GM12878 (cell line): ENCODE results near the gene ARHGAP27. TPM values are rescaled to one million over a fixed set of nuclear protein-coding genes. Genes with fewer than 3 reads are reported as not detected.

ENCODE experiments used
- ATAC-seq: fragments of 200-7000 bp; cut with Tn5 transposase; 3 replicates; pipeline ENCODE4 v1.9.1; 2020; ENCODE audit warnings: mild to moderate bottlenecking, moderate library complexity
- BruUV-seq: library from RNA; stranded (reverse); fragments of 400-500 nt; replicated peaks from 2 replicates; lab custom pipeline; 2021; lab: Mats Ljungman, UMichigan
- CTCF ChIA-PET: fragments of 300-600 bp; sonication (Branson Sonifier 250); formaldehyde crosslinking; extraction: SDS; loops from one replicate; lab custom pipeline; 2021; ENCODE audit warnings: inconsistent platforms; lab: Yijun Ruan, JAX
- POLR2A ChIA-PET: fragments of 350-600 bp; formaldehyde crosslinking; extraction: SDS; loops from one replicate; lab custom pipeline; 2021; ENCODE audit warnings: inconsistent platforms; lab: Charles Lee
- RAD21 ChIA-PET: fragments of 300-600 bp; sonication (Branson Sonifier 250); formaldehyde crosslinking; loops from one replicate; lab custom pipeline; 2023; ENCODE audit warnings: antibody characterized with exemption; ENCODE audit not compliant: unreplicated experiment; lab: Charles Lee
- SMC1A ChIA-PET: fragments of 300-600 bp; sonication (Branson Sonifier 250); formaldehyde crosslinking; loops from one replicate; lab custom pipeline; 2023; ENCODE audit not compliant: unreplicated experiment, uncharacterized antibody; lab: Charles Lee
- DNase-seq: peaks from one replicate; pipeline ENCODE4 v3.0.0-alpha.2; 2011; ENCODE audit warnings: low read depth, low spot score
- FAIRE-seq: peaks from 3 replicates; lab custom pipeline; 2011; peaks lifted over from hg19 to GRCh38; lab: Jason Lieb, UNC
- H2AFZ ChIP-seq: 2 replicates; pipeline ENCODE4 v1.6.0; 2011; ENCODE audit warnings: low read depth, low read length, control low read depth; ENCODE audit not compliant: control insufficient read depth
- H3K27ac ChIP-seq: 2 replicates; pipeline ENCODE4 v1.5.1; 2011; ENCODE audit warnings: control low read depth; ENCODE audit not compliant: control insufficient read depth, insufficient read depth
- H3K27me3 ChIP-seq, 2 experiments: replicated peaks in 1 of 2; 2 replicates each; pipeline versions ENCODE4 v1.6.0 to v1.6.1; 2011; ENCODE audit warnings: low read length in 1 of 2; ENCODE audit not compliant: control insufficient read depth in 2 of 2, insufficient read depth in 2 of 2
- H3K36me3 ChIP-seq, 2 experiments: 2 replicates each; pipeline ENCODE4 v1.5.1; 2011; ENCODE audit warnings: low read length in 1 of 2; ENCODE audit not compliant: control insufficient read depth in 2 of 2, insufficient read depth in 2 of 2
- H3K4me1 ChIP-seq: 2 replicates; pipeline ENCODE4 v1.6.1; 2011; ENCODE audit warnings: mild to moderate bottlenecking, low read length, moderate library complexity, mixed read lengths; ENCODE audit not compliant: control insufficient read depth, insufficient read depth
- H3K4me2 ChIP-seq: 2 replicates; pipeline ENCODE4 v1.6.0; 2011; ENCODE audit warnings: control low read depth; ENCODE audit not compliant: control insufficient read depth, insufficient read depth
- H3K4me3 ChIP-seq: fragments of 200-600 bp; sonication (generic); 2 replicates; pipeline ENCODE4 v1.5.1; 2016
- H3K79me2 ChIP-seq: 2 replicates; pipeline ENCODE4 v1.6.0; 2011; ENCODE audit warnings: low read length; ENCODE audit not compliant: control insufficient read depth, insufficient read depth
- H3K9ac ChIP-seq: 2 replicates; pipeline ENCODE4 v1.8.0; 2011; ENCODE audit warnings: low read length, control low read depth, mixed read lengths; ENCODE audit not compliant: control insufficient read depth, insufficient read depth
- H3K9me3 ChIP-seq: replicated peaks from 3 replicates; pipeline ENCODE4 v1.5.1; 2011; ENCODE audit warnings: mild to moderate bottlenecking, low read length; ENCODE audit not compliant: control insufficient read depth, insufficient read depth
- H4K20me1 ChIP-seq: 2 replicates; pipeline ENCODE4 v1.6.0; 2011; ENCODE audit not compliant: control insufficient read depth, insufficient read depth
- CREM ChIP-seq: IDR thresholded peaks from 2 replicates; pipeline ENCODE4 v1.6.1; 2014; ENCODE audit warnings: antibody characterized with exemption, low read depth
- GATAD2B ChIP-seq: fragments of 450-650 bp; conservative IDR thresholded peaks from 2 replicates; pipeline ENCODE4 v1.6.1; 2017; ENCODE audit warnings: low read depth, mild to moderate bottlenecking, moderate library complexity
- IKZF1 ChIP-seq: fragments of 450-650 bp; conservative IDR thresholded peaks from 2 replicates; pipeline ENCODE4 v1.6.1; 2017; ENCODE audit warnings: antibody characterized with exemption, mild to moderate bottlenecking
- IKZF2 ChIP-seq, 2 experiments: fragments of 450-650 bp; IDR thresholded peaks; 2 replicates each; pipeline ENCODE4 v1.6.1; 2017; ENCODE audit warnings: mild to moderate bottlenecking in 2 of 2, moderate library complexity in 2 of 2
- MEF2B ChIP-seq: fragments of 450-650 bp; IDR thresholded peaks from 2 replicates; pipeline ENCODE4 v1.6.1; 2018; ENCODE audit warnings: mild to moderate bottlenecking, moderate library complexity; ENCODE audit not compliant: partially characterized antibody, poor library complexity, severe bottlenecking
- MXI1 ChIP-seq: fragments of 150-350 bp; IDR thresholded peaks from 2 replicates; pipeline ENCODE4 v1.6.1; 2011; ENCODE audit warnings: low read depth, mild to moderate bottlenecking, inconsistent platforms, low read length, improper control_type of control experiment
- PBX3 ChIP-seq: IDR thresholded peaks from 2 replicates; pipeline ENCODE4 v1.6.1; 2011; ENCODE audit warnings: mild to moderate bottlenecking, low read depth, low read length, moderate library complexity; ENCODE audit not compliant: insufficient replicate concordance
- RAD21 ChIP-seq: IDR thresholded peaks from 2 replicates; pipeline ENCODE4 v1.6.1; 2011; ENCODE audit warnings: mild to moderate bottlenecking, low read depth, low read length, moderate library complexity; ENCODE audit not compliant: insufficient read depth
- REST ChIP-seq: IDR thresholded peaks from 2 replicates; pipeline ENCODE4 v1.6.1; 2012; ENCODE audit warnings: mild to moderate bottlenecking, low read depth, low read length
- SMAD1 ChIP-seq: fragments of 450-650 bp; IDR thresholded peaks from 2 replicates; pipeline ENCODE4 v1.6.1; 2018; ENCODE audit warnings: mild to moderate bottlenecking, low read depth; ENCODE audit not compliant: partially characterized antibody
- SP1 ChIP-seq: IDR thresholded peaks from one replicate; pipeline ENCODE4 v1.6.1; 2011; ENCODE audit warnings: low read depth, low read length
- SPI1 ChIP-seq: IDR thresholded peaks from 2 replicates; pipeline ENCODE4 v1.6.1; 2011; ENCODE audit warnings: low read depth, mild to moderate bottlenecking, low read length, moderate library complexity, borderline replicate concordance; ENCODE audit not compliant: insufficient read depth
- YY1 ChIP-seq: IDR thresholded peaks from 2 replicates; pipeline ENCODE4 v1.6.1; 2011; ENCODE audit warnings: low read depth, mild to moderate bottlenecking, low read length
- ZNF207 ChIP-seq: fragments of 450-650 bp; IDR thresholded peaks from 2 replicates; pipeline ENCODE4 v1.6.1; 2014; ENCODE audit warnings: antibody characterized with exemption, mild to moderate bottlenecking, borderline replicate concordance
- ZNF384 ChIP-seq: IDR thresholded peaks from 2 replicates; pipeline ENCODE4 v1.6.1; 2012; ENCODE audit warnings: low read depth, mild to moderate bottlenecking, low read length, improper control_type of control experiment, borderline replicate concordance
- WGBS: methylation state at CpG from one replicate; pipeline ENCODE4 v1.1.6; 2016; ENCODE audit warnings: low lambda C conversion rate; ENCODE audit not compliant: insufficient replicate concordance, insufficient coverage; ENCODE audit errors: missing lambda C conversion rate; 5-methylcytosine and 5-hydroxymethylcytosine counted together
- in situ Hi-C: fragments of 300-500 bp; cut with MboI; formaldehyde crosslinking; loops from 9 replicates; pipeline ENCODE4 v1.14.3; 2018; ENCODE audit warnings: mixed read lengths
- intact Hi-C: fragments of 100-400 bp; cut with micrococcal nuclease; formaldehyde crosslinking; loops from one replicate; pipeline ENCODE4 v1.14.2; 2022; ENCODE audit not compliant: unreplicated experiment
- polyA plus RNA-seq, 11 experiments: library from polyadenylated mRNA; depleted of rRNA in 4 of 11; unstranded in 6 of 11; stranded (reverse) in 5 of 11; fragments of >200 nt; fragmentation: Nextera tagmentation in 4 of 11; fragmentation: Illumina TruSeq in 1 of 11; extraction: Ambion mirVana in 4 of 11; extraction: Trizol in 1 of 11; gene quantifications; 1 replicate in 1 of 11; 2 replicates in 10 of 11; pipeline versions ENCODE4 v1.2.1 to v1.2.3, GENCODE V29; 2011 to 2016; ENCODE audit warnings: inconsistent platforms in 2 of 11, missing spikeins in 2 of 11, low read depth in 1 of 11
- total RNA-seq, 4 experiments: library from RNA; depleted of rRNA in 3 of 4; stranded (reverse); fragments of >200 nt in 3 of 4; fragmentation: Illumina TruSeq in 1 of 4; extraction: Trizol in 1 of 4; gene quantifications; 2 replicates each; pipeline versions ENCODE4 v1.2.1 to v1.2.3, GENCODE V29; 2013 to 2021

ARHGAP27 gene
- total and polyA plus RNA-seq, 10 of the 15 experiments (the other 5 are each of a cell fraction or from before 2014, with no cell fraction given): 0.64 to 45.7 (median 17.7) TPM

- TF ChIP-seq REST: no peak
Measured at GRCh38 chr17:45361976-45362375, 70.7 kb downstream of the ARHGAP27 start (continued).

- H3K79me2 ChIP-seq: no peaks in the 10 kb centered on the region
- DNase-seq: no peak
- ChIA-PET POLR2A (interaction anchor here (1.1 kb wide), 1 partner anchor 45 kb away, joined by 3 read pairs; no protein-coding TSS in a partner anchor), SMC1A (interaction anchor here (1.0 kb wide), 1 partner anchor 84 kb away, joined by 4 read pairs; no protein-coding TSS in a partner anchor), CTCF (no interaction called here), RAD21 (interaction anchor here (1.1 kb wide), 1 partner anchor 11 kb away, joined by 3 read pairs; no protein-coding TSS in a partner anchor)
- no peak for FAIRE-seq
- no peak overlapping the region for H3K4me3 ChIP-seq
- 49% methylated on average over 3 of the region's 3 CpGs for WGBS
- BruUV-seq: no TSS peak
- H3K27me3 ChIP-seq: no peaks in the 10 kb centered on the region
- H3K4me2 ChIP-seq: no peak overlapping the region
- no peak for ATAC-seq
- H3K9ac ChIP-seq: no peak overlapping the region
- H3K27ac ChIP-seq: no peak overlapping the region
- H3K4me1 ChIP-seq: peaks cover 16% of the 10 kb centered on the region
- TF ChIP-seq SP1 (no peak), MEF2B (no peak), SMAD1 (no peak), MXI1 (no peak), IKZF2 (IDR thresholded peaks at IDR 0.05) (no peak), GATAD2B (no peak), SPI1 (no peak), RAD21 (no peak), CREM (no peak), ZNF207 (no peak), PBX3 (no peak), ZNF384 (no peak), IKZF1 (no peak), YY1 (no peak)
- H2AFZ ChIP-seq: no peak overlapping the region
- H3K9me3 ChIP-seq: peaks cover 7% of the 10 kb centered on the region; the same call in 2 of the 3 replicates
- H4K20me1 ChIP-seq: no peaks in the 10 kb centered on the region
- in situ Hi-C loops: no loop called here
- intact Hi-C loops: no loop called here
- no peaks in the 10 kb centered on the region for H3K36me3 ChIP-seq
Measured at GRCh38 chr17:45361451-45361850, 71.2 kb downstream of the ARHGAP27 start.
